ENCODE results near the gene POTEM.
"Not testable (repeated sequence)": the region's sequence is repeated elsewhere in the genome, so short reads cannot be mapped to it uniquely, and the experiment has no call there.

Gene POTEM

GRCh38 chr14:18967134-18967533, at the start of gene POTEM:
TSS of gene POTEM (plus strand) at chr14:18967434. CDS start at chr14:18967486, 52 bp downstream.
- DNase-seq = not testable (repeated sequence)

GRCh38 chr14:18918345-18918744, 48.9 kb upstream of the POTEM start:
- not testable (repeated sequence) for DNase-seq

DNA sequence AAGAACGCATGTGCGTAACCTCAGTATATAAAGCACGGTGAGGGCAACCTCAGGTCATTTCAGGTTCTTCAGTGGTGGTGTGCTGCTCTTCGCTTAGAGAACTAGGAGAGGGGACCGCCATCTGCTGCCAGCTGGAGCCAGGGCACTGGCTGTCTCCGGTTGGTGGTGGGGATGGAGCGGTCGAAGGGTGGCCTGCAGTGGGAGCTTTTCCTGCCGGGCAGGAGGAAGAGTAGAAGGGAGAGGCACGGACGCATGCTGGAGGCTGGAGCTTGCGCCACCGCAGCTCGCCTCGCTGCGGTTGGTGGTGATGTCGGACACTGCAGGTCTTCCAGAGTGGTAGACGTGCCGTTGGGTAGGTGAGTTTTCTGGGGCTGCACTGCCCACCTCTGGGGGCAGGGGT, 47.2 kb upstream of the POTEM start:
- DNase-seq = not testable (repeated sequence)

- DNase-seq = not testable (repeated sequence)
These were observed 46.1 kb upstream of the POTEM start for GRCh38 chr14:18921055-18921701.

DNA sequence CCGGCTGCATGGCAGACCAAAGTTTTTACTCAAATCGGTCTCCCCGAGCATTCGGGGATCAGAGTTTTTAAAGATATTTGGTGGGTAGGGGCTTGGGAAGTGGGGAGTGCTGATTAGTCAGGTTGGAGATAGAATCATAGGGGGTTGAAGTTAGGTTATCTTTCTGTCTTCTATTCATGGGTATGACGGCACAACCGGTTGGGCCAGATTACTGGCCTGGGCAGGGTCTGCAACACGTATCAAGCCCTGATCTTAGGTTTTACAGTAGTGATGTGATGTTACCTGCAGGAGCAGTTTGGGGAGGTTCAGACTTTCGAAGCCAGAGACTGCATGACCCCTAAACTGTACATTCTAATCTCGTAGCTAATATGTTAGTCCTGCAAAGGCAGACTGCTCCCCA, 30.4 kb upstream of the POTEM start:
- DNase-seq = not testable (repeated sequence)

- DNase-seq = not testable (repeated sequence)
These were observed 28.5 kb upstream of the POTEM start for GRCh38 chr14:18938733-18939132.

GRCh38 chr14:18949939-18950338, 17.3 kb upstream of the POTEM start:
- not testable (repeated sequence) for DNase-seq

DNA sequence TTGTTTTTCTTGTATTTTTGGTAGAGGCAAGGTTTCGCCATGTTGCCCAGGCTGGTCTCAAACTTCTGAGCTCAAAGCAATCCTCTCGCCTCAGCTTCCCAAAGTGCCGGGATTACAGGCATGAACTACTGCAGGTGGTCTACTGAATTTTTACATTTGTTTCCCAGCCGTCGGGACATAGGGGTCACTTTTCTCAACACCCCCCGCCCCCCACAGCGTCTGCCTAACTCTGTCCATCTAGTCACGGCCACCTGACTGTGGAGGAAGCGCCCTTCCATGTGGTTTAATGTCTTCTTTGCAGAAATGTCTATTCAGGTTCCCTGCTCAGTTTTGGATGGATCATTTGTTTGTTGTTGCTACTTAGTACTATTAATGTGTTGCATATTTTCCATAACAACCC, 14.1 kb upstream of the POTEM start:
- DNase-seq = not testable (repeated sequence)

GRCh38 chr14:18955816-18956215, 11.4 kb upstream of the POTEM start:
- DNase-seq = not testable (repeated sequence)

- DNase-seq = not testable (repeated sequence)
These were observed 5.7 kb upstream of the POTEM start for GRCh38 chr14:18961576-18961975.

- DNase-seq = not testable (repeated sequence)
These were observed 5.1 kb upstream of the POTEM start for GRCh38 chr14:18962143-18962542.

DNA sequence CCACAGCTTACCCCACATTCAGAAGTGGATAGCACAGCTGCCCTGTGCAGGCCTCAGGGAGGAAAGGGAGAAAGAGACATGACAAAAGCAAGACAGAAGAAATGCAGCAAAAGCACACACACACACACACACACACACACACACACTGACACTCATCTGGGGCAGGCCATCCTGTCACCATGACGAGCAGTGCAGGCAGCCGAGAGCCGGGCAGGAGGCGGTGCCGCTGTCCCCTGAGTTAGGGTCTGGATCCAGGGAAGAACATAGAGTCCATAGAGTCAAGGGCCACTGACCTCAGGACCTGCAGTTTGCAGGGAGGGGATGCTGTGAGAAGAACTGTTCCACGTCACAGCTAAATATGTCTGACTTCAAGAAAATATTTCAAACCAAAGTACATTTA, 4.0 kb upstream of the POTEM start:
- DNase-seq = not testable (repeated sequence)

- not testable (repeated sequence) for DNase-seq
These were observed 2.4 kb upstream of the POTEM start for GRCh38 chr14:18964878-18965277.

DNA sequence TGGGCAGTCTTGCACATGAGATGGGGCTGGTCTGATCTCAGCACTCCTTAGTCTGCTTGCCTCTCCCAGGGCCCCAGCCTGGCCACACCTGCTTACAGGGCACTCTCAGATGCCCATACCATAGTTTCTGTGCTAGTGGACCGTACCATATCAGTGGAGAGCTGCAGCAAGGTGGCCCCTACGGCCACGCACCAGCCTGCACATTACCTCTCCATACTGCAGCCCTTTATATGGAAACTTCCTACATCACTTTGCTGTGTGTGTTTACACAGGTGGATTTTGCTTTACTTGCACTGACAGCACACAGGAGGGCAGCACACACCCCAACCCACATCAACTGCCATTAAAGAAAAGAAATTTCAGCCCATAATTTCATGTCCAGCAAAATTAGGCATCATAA, 35.3 kb downstream of the POTEM start:
- not testable (repeated sequence) for DNase-seq

GRCh38 chr14:19006490-19006889, 39.3 kb downstream of the POTEM start:
- not testable (repeated sequence) for DNase-seq

DNA sequence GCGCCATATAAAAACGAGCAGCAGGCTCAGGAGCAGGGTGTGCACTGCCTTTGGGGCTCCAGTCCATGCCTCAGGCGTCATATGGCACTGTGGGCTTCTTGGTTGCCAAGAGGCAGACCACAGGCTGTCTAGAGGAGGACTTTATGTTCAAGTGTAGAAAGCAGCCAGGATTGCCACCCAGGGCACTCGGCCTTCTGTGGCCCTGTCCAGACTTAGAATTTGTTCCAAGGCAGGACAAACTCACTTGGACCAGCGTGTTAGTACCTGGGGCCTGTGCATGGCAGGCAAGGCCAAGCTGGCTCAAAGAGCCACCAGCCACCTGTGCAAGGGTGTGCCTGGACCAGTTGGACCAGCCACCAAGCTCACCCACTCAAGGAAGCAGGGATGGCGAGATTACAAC, 40.4 kb downstream of the POTEM start:
- DNase-seq = not testable (repeated sequence)

- not testable (repeated sequence) for DNase-seq
These were observed 43.8 kb downstream of the POTEM start for GRCh38 chr14:19011029-19011428.

- DNase-seq = not testable (repeated sequence)
These were observed 44.5 kb downstream of the POTEM start for GRCh38 chr14:19011703-19012102.

DNA sequence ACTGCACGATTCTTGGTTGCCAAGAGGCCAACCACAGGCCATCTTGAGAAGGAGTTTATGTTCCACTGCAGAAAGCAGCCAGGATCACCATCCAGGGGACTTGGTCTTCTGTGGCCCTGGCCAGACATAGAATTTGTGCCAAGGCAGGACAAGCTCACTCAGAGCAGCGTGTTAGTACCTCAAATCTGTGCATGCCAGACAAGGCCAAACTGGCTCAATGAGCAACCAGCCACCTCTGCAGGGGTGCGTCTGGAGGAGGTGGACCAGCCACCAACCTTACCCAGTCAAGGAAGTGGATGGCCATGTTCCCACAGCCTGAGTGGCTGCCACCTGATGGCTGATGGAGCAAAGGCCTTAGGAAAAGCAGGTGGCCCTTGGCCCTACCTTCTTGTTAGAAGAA, 48.0 kb downstream of the POTEM start:
- DNase-seq = not testable (repeated sequence)

DNA sequence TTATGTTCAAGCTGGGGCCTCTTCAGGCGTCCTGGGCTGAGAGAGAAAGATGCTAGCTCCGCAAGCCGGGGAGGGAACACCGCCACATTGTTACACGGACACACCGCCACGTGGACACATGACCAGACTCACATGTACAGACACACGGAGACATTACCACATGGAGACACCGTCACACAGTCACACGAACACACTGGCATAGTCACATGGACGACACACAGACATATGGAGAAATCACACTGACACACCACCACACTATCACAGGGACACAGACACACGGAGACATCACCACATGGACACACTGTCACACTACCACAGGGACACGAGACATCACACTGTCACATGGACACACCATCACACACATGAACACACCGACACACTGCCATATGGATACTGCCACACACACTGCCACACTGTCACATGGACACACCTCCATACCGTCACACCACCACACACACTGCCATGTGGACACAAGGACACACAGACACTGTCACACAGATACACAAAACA, 57.9 kb downstream of the POTEM start:
- not testable (repeated sequence) for DNase-seq

DNA sequence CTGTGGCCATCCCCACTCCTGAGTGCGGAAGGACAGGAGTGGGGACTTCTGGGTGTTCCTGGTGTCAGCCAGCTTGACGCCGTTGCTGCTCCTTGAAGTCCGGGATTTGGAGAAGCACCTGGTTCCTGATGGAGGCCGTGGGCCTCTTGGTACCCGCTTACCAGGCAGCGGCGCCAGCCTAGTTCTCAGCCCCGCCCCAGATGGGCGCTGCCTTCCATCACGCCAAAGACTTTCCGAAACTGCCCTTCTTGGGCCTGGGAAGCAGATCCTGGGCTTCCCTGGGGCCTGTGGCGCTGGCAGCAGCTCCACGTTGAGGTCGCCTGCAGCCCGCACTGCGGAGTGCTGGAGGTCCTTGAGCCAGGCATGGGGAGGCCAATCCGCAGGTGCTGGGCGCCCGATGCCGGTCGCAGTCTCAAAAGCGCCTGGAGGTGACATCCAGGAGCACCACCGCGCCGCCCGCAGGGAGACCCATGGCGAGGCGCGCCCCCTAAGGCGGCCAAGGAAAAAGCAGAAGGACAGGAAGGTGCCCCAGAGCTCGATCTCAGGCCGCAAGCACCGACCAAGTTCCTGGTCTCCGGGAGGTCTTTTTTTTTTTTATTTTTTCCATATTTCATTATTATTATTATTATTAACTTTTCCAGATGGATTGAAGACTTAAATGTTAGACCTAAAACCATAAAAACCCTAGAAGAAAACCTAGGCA, 59.6 kb downstream of the POTEM start:
- not testable (repeated sequence) for DNase-seq

DNA sequence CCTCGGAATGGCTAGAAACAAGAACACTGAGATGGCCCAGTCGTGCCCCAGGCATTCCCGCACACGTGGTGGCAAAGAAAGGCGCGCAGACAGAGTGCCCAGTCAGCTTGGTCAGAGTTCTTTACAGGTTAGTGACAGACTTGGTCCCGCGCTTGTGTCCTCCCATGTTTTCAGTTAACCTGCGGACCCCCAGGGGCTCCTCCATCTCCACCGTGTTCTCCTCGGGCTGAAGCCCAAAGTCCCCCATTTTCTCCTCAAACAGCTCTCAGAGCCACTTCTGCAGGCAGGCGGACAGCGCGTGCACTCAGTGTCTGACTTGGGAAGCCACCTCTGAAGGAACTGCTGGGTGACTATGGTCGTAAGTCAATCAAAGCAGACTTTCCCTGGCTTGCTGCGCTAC, 60.7 kb downstream of the POTEM start:
- not testable (repeated sequence) for DNase-seq

DNA sequence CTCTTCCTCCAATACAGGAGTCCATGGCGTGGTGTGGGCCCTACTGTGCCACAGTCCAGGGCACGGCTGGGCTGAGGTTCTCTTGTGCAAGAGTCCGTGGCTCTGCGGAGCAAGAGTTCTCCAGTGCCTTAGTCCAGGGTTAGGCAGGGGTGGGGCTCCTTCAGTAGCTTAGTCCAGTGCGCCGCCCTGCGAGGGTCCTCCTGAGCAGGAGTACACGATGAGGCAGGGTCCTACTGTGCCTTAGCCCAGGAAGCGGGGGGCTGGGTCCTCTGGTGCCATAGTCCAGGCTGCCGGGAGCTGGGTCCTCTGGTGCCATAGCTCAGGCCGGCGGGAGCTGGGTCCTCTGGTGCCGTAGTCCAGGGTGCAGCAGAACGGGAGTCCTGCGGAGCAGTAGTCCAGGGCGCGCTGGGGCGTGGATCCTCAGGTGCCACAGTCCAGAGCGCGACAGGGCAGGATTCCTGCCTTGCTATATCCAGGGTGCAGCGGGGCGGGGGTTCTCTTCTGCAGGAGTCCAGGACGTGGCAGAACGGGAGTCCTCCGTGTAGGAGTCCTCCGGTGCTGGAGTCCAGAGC, 69.7 kb downstream of the POTEM start:
- not testable (repeated sequence) for DNase-seq
